K562 (cell line): ENCODE data around the gene AGAP1. TPM values are rescaled to one million over a fixed set of nuclear protein-coding genes. Genes with fewer than 3 reads are reported as not detected.

ENCODE experiments used
- ATAC-seq: fragments of 200-7000 bp; cut with Tn5 transposase; 3 replicates; pipeline ENCODE4 v1.9.1; 2020; ENCODE audit warnings: moderate library complexity
- BruUV-seq: library from RNA; stranded (reverse); fragments of 400-500 nt; replicated peaks from 2 replicates; lab custom pipeline; 2021; lab: Mats Ljungman, UMichigan
- CTCF ChIA-PET: fragments of 300-600 bp; formaldehyde crosslinking; extraction: SDS; loops from one replicate; lab custom pipeline; 2021; ENCODE audit warnings: low intra/inter-chr PET ratio; lab: Yijun Ruan, JAX
- POLR2A ChIA-PET: fragments of 300-600, 350-650 bp; sonication (Branson Sonifier 250); formaldehyde crosslinking; extraction: SDS; loops from one replicate; lab custom pipeline; 2021; ENCODE audit warnings: antibody characterized with exemption, inconsistent platforms; lab: Yijun Ruan, JAX
- DNase-seq, 4 experiments: peaks; one replicate each; pipeline versions ENCODE4 v3.0.0 to v3.0.0-alpha.2; 2011 to 2018; ENCODE audit warnings: low spot score in 3 of 4, mixed read lengths in 3 of 4; ENCODE audit errors: extremely low read depth in 1 of 4
- FAIRE-seq: peaks from 2 replicates; lab custom pipeline; 2011; peaks lifted over from hg19 to GRCh38; lab: Jason Lieb, UNC
- H2AFZ ChIP-seq: 2 replicates; pipeline ENCODE4 v1.6.0; 2011; ENCODE audit warnings: low read depth, low read length, control low read depth, inconsistent platforms
- H3K27ac ChIP-seq: fragments of 200-600 bp; 3 replicates; pipeline ENCODE4 v1.8.0; 2011; ENCODE audit warnings: low read depth, mild to moderate bottlenecking, control low read depth, inconsistent platforms, low read length, moderate library complexity, mixed read lengths; ENCODE audit errors: extremely low read depth
- H3K27me3 ChIP-seq, 2 experiments: fragments of 300-600 bp in 1 of 2; 2 replicates in 1 of 2; 3 replicates in 1 of 2; pipeline versions ENCODE4 v1.6.0 to v1.8.0; 2011; ENCODE audit warnings: inconsistent platforms in 2 of 2, low read length in 2 of 2, mild to moderate bottlenecking in 1 of 2, mixed read lengths in 1 of 2, moderate library complexity in 1 of 2; ENCODE audit not compliant: control insufficient read depth in 2 of 2, insufficient read depth in 2 of 2
- H3K36me3 ChIP-seq: fragments of 300-600 bp; 3 replicates; pipeline ENCODE4 v1.8.0; 2011; ENCODE audit warnings: mild to moderate bottlenecking, low read length, inconsistent platforms; ENCODE audit not compliant: control insufficient read depth, insufficient read depth
- H3K4me1 ChIP-seq, 2 experiments: fragments of 200-600 bp in 1 of 2; replicated peaks in 1 of 2; 2 replicates in 1 of 2; 3 replicates in 1 of 2; pipeline versions ENCODE4 v1.5.1 to v1.8.0; 2011; ENCODE audit warnings: inconsistent platforms in 2 of 2, low read length in 2 of 2, mild to moderate bottlenecking in 1 of 2, mixed read lengths in 1 of 2, moderate library complexity in 1 of 2; ENCODE audit not compliant: control insufficient read depth in 2 of 2, insufficient read depth in 2 of 2
- H3K4me2 ChIP-seq: 2 replicates; pipeline ENCODE4 v1.6.1; 2011; ENCODE audit warnings: low read length, control low read depth, inconsistent platforms, mixed read lengths; ENCODE audit not compliant: insufficient read depth
- H3K4me3 ChIP-seq: fragments of 200-600 bp; sonication (generic), shearing (Covaris generic); 2 replicates; pipeline ENCODE4 v1.5.1; 2016; ENCODE audit warnings: control low read depth, inconsistent platforms
- H3K79me2 ChIP-seq: fragments of 200-600 bp; 3 replicates; pipeline ENCODE4 v1.8.0; 2011; ENCODE audit warnings: low read length, inconsistent platforms; ENCODE audit not compliant: control insufficient read depth, insufficient read depth
- H3K9ac ChIP-seq, 2 experiments: 2 replicates each; pipeline versions ENCODE4 v1.6.0 to v1.6.1; 2011; ENCODE audit warnings: low read depth in 2 of 2, low read length in 2 of 2, control low read depth in 1 of 2, inconsistent platforms in 1 of 2, mild to moderate bottlenecking in 1 of 2, mixed read lengths in 1 of 2; ENCODE audit not compliant: insufficient read depth in 1 of 2
- H3K9me1 ChIP-seq: one replicate; pipeline ENCODE4 v1.6.0; 2011; ENCODE audit warnings: inconsistent platforms, mild to moderate bottlenecking, low read length, moderate library complexity; ENCODE audit not compliant: control insufficient read depth, insufficient read depth
- H3K9me3 ChIP-seq: replicated peaks from 2 replicates; pipeline ENCODE4 v1.5.1; 2011; ENCODE audit warnings: low read depth, low read length, inconsistent platforms; ENCODE audit not compliant: control insufficient read depth, insufficient read depth
- H4K20me1 ChIP-seq: replicated peaks from 2 replicates; pipeline ENCODE4 v1.6.1; 2011; ENCODE audit warnings: low read length, inconsistent platforms, mixed read lengths; ENCODE audit not compliant: control insufficient read depth, insufficient read depth
- NBN ChIP-seq: fragments of 450-650 bp; IDR thresholded peaks from 2 replicates; pipeline ENCODE4 v1.6.1; 2016; ENCODE audit warnings: low read depth, mild to moderate bottlenecking
- WGBS: fragments of 100-300 bp; shearing (Covaris generic); methylation state at CpG from one replicate; pipeline ENCODE4 v1.1.6; 2016; ENCODE audit warnings: low coverage, mixed read lengths; ENCODE audit not compliant: insufficient coverage; ENCODE audit errors: missing lambda C conversion rate; 5-methylcytosine and 5-hydroxymethylcytosine counted together
- in situ Hi-C: fragments of 300-500 bp; cut with MboI; formaldehyde crosslinking; loops from 4 replicates; pipeline ENCODE4 v1.15.0; 2018; ENCODE audit warnings: inconsistent platforms, mixed read lengths
- intact Hi-C: fragments of 100-400 bp; cut with micrococcal nuclease; formaldehyde crosslinking; loops from 2 replicates; pipeline ENCODE4 v1.14.2; 2022
- polyA plus RNA-seq, 8 experiments: library from polyadenylated mRNA; depleted of rRNA in 4 of 8; stranded (reverse) in 5 of 8; unstranded in 3 of 8; fragments of >200 nt; fragmentation: Nextera tagmentation in 2 of 8; fragmentation: Illumina TruSeq in 1 of 8; extraction: Ambion mirVana in 2 of 8; extraction: Trizol in 1 of 8; gene quantifications; 2 replicates each; pipeline versions ENCODE4 v1.2.1 to v1.2.3, GENCODE V29; 2011 to 2014; ENCODE audit warnings: inconsistent platforms in 1 of 8, missing spikeins in 1 of 8
- total RNA-seq, 7 experiments: library from RNA; depleted of rRNA in 6 of 7; stranded (reverse); fragments of >200 nt in 6 of 7; fragmentation: Illumina TruSeq in 2 of 7; extraction: Trizol in 2 of 7; gene quantifications; 2 replicates each; pipeline versions ENCODE4 v1.2.1 to v1.2.3, GENCODE V29; 2011 to 2021; ENCODE audit warnings: low replicate concordance in 1 of 7
- TF ChIP-seq, protein P1 (sequence below): fragments of 450-650 bp; IDR thresholded peaks from 2 replicates; pipeline ENCODE4 v1.6.1; 2018; ENCODE audit not compliant: partially characterized antibody

Gene AGAP1
- total and polyA plus RNA-seq, 9 of the 15 experiments (the other 6 are each of a cell fraction or from before 2014, with no cell fraction given): 1.3 to 24.0 (median 10.6) TPM

DNA sequence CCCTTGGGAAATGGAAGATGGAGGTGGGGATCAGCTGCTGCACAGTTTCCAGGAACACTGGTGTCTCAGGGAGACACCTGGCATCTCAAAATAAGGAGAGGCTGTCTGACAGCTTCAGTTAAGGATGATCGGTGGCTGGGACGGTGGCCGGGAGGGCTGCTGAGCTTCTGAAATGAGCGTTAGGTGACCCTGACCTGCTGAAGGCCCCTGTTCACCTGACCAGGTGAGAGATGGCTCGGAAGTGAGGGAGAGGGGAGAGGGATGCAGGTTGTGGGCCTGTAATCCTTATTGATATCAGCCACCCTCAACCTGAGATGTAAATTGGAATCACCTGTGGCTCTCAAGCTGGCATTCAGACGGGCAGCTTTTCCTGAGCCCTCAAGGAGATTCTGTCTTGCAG lies 99.0 kb downstream of the AGAP1 start:
- peaks cover 11% of the 10 kb centered on the region for H4K20me1 ChIP-seq
- CTCF ChIA-PET: no interaction called here
- H3K4me2 ChIP-seq: no peak overlapping the region
- H3K4me1 ChIP-seq: peaks cover 0 to 4% of the 10 kb centered on the region in 2 experiments; a peak in 2 of 5 replicates
- DNase-seq (no peak), ATAC-seq (no peak), FAIRE-seq (no peak)
- no peaks in the 10 kb centered on the region for H3K9me3 ChIP-seq
- H3K9me1 ChIP-seq: no peaks in the 10 kb centered on the region
- WGBS: 78% methylated on average over 6 of the region's 6 CpGs
- intact Hi-C loops: loop anchor here (5.0 kb wide), 1 partner anchor 96 kb away; no protein-coding TSS in a partner anchor
- H3K9ac ChIP-seq: peak overlapping the region in 1 of 2 experiments; percentile 35; a peak in 1 of 4 replicates
- H2AFZ ChIP-seq: no peak overlapping the region
- in situ Hi-C loops: no loop called here
- no TSS peak for BruUV-seq
- H3K27me3 ChIP-seq: no peaks in the 10 kb centered on the region
- H3K4me3 ChIP-seq: no peak overlapping the region
- H3K36me3 ChIP-seq: no peaks in the 10 kb centered on the region
- H3K79me2 ChIP-seq: peaks cover 45% of the 10 kb centered on the region
- no peak overlapping the region for H3K27ac ChIP-seq
- POLR2A ChIA-PET: interaction anchor here (0.5 to 0.7 kb wide), 3 partner anchors 56 to 173 kb away, joined by 3 read pairs; no protein-coding TSS in a partner anchor
- no peak for TF ChIP-seq NBN
- TF ChIP-seq, protein P1, sequence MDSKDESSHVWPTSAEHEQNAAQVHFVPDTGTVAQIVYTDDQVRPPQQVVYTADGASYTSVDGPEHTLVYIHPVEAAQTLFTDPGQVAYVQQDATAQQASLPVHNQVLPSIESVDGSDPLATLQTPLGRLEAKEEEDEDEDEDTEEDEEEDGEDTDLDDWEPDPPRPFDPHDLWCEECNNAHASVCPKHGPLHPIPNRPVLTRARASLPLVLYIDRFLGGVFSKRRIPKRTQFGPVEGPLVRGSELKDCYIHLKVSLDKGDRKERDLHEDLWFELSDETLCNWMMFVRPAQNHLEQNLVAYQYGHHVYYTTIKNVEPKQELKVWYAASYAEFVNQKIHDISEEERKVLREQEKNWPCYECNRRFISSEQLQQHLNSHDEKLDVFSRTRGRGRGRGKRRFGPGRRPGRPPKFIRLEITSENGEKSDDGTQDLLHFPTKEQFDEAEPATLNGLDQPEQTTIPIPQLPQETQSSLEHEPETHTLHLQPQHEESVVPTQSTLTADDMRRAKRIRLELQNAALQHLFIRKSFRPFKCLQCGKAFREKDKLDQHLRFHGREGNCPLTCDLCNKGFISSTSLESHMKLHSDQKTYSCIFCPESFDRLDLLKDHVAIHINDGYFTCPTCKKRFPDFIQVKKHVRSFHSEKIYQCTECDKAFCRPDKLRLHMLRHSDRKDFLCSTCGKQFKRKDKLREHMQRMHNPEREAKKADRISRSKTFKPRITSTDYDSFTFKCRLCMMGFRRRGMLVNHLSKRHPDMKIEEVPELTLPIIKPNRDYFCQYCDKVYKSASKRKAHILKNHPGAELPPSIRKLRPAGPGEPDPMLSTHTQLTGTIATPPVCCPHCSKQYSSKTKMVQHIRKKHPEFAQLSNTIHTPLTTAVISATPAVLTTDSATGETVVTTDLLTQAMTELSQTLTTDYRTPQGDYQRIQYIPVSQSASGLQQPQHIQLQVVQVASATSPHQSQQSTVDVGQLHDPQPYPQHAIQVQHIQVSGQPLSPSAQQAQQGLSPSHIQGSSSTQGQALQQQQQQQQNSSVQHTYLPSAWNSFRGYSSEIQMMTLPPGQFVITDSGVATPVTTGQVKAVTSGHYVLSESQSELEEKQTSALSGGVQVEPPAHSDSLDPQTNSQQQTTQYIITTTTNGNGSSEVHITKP: peak; percentile 30
